NCI-H748 (cell line): Measurements from ENCODE around the gene MYOF.
"Not testable (repeated sequence)": the region's sequence is repeated elsewhere in the genome, so short reads cannot be mapped to it uniquely, and the experiment has no call there.

Source experiments
- DNase-seq: peaks from one replicate; lab custom pipeline; 2025; ENCODE audit not compliant: unreplicated experiment; lab: John Stamatoyannopoulos, UW

Gene MYOF

DNA sequence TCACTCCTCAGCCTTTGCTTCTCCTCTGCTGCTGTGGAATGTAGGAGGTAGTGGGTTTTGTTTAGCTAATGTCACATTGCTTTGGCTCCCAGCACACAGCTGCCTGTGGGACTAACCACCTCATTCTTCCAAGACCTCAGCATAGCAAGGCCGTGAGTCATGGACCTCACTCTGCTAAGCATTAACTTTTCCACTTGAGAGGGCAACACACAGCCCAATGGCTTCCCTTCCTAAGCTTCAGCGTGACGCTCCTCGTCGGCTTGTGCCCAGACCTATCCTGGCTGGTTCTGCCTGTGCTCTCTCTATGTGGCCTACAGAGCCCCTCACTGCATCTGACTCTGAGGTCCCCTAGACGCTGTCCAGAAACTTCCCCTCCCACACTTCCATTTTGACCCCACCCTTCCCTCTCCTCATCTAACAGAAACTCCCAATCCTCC lies 23.3 kb downstream of the MYOF start:
- DNase-seq = no peak

DNA sequence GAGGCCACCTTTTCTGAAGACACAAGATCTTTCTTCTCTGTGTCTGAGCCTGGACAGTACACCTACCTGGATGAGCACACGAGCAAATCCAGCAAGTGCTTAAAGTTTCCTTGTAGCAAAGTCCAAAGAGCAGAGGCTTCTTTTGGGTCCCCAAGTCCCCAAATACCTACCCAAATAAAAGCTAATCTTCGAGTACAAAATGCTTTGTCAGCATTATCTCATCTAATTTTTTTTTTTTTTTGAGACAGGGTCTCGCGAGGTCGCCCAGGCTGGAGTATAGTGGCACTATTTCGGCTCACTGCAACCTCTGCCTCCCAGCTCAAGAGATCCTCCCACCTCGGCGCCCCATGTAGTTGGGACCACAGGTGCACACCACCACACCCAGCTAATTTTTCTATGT lies 24.6 kb downstream of the MYOF start:
- DNase-seq = no peak

DNA sequence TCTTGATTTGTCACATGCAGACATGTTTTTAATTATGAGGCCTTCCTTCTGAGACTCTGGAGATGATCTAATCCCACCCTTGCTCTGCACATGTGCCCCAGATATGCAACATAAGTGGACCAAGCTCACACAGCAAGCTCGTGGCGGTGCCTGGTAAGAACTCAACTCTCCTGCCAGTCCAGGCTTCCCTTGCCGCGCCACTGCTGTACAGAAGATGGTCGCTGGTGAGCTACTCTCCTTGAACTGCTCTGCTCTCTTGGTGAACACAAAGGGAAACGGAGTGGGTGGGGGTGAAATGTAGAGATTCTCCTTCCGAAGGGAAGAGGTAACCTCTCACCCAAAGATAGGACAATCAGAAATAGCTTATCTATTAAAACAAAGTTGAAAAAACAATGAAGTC lies 25.7 kb downstream of the MYOF start:
- no peak for DNase-seq

DNA sequence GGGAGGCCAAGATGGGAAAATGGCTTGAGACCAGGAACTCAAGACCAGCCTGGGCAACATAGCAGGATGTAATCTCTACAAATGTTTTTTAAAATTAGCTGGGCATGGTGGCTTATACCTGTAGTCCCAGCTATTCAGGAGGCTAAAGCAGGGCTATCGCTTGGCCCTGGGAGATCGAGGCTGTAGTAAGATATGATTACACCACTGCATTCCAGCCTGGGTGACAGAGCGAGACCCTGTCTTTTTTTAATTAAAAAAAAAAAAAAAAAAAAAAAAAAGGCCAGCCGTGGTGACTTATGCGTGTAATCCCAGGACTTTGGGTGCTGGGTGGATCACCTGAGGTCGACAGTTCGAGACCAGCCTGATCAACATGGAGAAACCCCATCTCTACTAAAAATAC lies 27.4 kb downstream of the MYOF start:
- no peak for DNase-seq

DNA sequence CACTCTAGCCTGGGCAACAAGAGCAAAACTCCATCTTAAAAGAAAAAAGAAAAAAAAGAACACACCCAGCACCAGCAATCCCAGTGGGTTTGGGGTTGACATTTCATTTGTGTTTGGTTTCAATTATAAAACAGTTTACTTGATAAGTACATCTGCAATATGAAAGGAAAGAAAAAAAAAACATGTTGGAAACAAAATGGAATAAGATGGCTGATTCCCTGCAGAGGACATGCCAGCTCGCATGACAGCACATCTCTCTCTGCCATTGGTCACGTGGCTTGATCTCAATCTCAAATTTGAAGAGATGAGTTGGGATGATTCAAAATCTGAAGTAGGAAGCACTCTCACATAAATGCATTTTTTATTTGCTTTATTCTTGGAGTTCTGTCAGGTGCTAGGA lies 28.0 kb downstream of the MYOF start:
- DNase-seq = no peak

DNA sequence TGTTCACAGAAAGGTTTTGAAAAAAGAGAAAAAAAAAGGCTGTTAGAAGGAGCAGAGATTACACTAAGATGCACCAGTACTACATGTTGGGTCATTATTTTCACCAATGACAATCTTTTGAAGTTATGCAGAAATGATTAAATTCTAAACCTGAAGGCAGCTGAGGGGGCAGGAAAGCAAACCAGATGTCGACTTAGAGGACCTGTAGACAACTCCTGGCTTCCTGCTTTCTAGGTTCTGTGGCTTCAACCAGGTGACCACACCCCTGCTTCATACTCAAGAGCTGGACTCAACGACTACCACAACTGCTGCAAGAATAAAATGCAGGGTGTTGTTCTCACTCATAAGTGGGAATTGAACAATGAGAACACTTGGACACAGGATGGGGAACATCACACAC lies 30.0 kb downstream of the MYOF start:
- no peak for DNase-seq

DNA sequence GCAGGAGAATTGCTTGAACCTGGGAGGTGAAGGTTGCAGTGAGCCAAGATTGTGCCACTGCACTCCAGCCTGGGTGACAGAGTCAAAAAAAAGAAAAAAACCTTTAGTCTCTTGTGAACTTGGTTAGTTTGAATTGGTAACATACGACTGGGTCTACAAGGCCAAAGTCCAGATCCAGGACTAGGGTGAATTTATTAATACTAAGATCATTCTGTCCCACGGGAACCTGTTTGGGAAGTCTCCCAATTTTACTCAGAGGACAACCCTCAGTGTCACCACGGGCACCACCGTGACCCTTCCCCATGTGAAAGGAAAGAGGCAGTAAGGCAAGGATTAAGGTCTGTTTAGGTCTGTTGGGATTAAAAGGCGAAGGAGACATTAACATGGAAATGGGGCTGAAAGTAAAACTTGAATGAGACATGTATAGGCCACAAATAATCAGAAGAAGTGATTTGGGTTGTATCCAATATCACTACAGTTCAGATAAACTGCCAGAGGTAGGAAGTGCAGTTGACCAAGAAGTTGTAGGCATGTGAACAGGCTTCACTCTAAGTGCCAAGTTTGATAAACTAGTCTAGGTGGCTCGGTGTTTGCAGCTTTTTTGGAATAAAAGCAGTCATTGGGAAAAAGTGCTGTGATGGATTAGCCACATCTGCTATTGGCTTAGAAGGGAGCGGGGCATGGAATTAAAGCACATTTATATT lies 30.7 kb downstream of the MYOF start:
- no peak for DNase-seq

DNA sequence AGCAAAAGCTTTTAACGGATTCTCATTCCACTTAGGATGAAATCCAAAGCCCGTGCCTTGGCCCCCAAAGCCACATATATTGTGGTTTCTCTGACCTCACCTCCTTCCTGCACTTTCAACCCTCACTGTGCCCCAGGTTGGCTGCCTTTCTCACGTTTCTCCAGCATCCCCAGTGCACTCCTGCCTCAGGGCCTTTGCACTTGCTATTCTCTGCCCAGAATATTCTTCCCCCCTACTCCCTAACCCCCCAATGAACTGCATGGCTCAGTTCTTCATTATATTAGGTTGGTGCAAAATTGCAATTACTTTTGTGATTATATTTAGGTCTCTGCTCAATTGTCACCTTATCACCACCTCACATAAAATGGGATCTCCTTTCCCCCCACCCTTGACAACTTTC lies 34.2 kb downstream of the MYOF start:
- no peak for DNase-seq

DNA sequence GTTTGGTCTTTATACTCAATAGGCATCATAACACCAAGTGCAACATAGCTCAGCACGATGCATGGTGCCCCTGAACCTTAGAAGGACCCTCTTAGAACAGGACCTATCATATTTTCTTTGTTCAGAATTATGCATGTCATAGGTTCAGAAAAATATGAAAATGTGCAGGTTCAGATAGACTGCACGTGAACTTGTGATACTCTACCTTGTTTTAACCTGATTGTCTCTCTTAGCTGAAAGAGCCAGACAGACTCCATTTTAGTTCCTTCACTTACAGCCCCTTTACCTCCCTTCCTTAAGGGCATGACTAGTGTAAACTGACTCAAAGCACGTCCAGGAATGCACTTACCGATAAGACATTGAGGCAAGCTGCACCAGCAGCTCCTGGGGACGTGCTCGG lies 35.1 kb downstream of the MYOF start:
- no peak for DNase-seq

DNA sequence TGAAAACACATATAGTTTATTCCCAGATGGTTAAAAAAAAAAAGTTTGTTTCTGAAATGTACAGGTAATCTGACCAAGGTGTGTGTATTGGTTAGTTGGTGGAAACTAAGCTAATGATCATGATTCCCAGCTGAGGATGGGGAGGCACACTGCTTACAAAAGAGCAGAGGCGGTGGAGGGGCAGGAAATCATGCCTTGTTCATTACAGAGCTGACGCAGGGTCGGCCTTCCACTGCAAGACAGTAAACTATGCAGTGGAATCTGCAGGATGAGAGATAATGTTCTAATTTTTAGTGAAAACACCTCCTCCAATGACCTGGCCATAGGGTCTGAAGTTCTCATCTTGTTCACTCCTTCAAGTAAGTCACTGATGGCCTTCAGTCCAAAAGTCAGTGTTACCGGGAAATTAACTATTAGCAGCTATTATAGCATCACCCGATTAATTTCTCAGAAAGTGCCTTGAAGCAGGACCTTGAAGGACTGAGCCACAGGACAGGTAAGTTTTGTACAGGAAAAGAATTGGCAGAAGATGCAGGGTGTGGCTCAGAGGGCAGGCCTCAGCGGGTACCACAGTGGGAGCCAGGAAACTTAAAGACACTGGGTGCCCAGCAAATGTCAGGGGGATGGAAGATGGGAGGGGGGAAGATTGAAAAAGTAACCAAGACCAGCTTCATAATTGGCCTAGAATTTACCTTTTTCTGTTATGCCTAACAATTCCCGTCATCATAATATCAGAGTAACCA lies 36.0 kb downstream of the MYOF start:
- DNase-seq = no peak

DNA sequence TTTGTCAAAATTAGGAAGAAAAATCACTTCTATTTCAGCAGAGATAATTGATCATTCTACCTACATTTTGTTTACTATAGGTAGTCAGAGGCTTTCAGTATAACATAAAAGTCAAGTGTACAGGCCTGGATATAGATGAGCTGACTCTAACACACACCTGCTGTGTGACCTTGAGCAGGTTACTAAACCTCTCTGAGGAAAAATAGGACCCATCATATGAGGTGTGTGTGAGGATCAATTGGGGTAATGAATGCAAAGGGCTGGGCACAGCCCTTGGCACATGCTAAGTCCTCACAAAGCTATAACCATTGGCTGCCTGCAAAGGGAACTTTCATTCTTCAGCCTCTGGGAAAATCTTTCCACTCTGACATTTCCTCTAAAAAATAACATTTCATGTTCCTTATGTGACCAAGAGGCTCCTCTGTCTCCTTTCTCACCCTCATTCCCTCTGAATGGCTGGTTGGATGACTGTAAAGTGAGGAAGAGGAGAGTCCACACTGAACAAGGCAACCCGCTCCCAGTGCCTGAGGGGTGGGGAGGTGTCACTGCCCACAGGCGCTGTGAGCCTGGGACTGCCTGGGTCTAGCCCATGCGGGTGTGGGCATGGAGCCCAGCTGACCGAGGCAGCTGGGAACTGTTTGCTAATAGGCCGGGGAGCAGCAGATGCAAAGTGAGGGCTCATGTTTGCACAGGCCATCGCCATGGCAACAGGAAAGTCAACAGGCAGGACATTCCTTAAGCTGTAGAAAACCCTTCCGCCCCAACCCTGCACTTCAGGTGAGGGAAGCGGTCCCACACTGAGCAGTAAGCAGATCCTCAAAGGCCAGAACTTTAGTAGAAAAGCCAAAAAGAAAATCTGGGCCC lies 36.8 kb downstream of the MYOF start:
- peak; percentile 96 for DNase-seq

DNA sequence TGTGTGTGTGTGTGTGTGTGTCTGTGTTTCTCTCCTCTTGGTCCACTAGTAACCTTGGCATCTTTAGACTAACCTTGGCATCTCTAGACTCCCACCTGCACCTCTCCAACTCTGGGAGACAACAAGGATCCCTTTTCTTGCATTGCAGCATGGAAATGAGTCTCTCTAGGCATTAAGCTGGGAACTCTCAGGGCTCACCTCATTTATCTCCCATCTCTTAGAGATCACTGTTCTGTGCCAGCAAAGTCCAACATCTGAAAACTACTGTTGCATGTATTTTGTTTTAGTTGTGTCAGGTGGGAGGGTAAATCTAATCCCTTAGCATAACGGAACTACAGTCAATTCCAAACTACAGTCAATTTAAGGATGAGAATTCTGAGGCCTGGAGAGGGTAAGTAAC lies 38.7 kb downstream of the MYOF start:
- DNase-seq = no peak

DNA sequence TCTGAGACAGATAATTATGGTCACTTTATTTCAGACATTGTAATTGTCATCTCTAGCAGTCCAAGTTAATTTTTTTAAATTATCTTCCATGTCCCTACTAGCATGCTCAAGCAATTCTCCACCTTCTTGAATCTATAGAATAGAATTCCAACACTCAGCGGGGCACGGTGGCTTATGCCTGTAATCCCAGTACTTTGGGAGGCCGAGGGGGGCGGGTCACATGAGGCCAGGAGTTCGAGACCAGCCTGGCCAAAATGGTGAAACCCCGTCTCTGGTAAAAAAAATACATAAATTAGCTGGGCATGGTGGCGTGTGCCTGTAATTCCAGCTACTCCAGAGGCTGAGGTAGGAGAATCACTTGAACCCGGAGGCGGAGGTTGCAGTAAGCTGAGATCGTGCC lies 39.4 kb downstream of the MYOF start:
- DNase-seq = not testable (repeated sequence)

DNA sequence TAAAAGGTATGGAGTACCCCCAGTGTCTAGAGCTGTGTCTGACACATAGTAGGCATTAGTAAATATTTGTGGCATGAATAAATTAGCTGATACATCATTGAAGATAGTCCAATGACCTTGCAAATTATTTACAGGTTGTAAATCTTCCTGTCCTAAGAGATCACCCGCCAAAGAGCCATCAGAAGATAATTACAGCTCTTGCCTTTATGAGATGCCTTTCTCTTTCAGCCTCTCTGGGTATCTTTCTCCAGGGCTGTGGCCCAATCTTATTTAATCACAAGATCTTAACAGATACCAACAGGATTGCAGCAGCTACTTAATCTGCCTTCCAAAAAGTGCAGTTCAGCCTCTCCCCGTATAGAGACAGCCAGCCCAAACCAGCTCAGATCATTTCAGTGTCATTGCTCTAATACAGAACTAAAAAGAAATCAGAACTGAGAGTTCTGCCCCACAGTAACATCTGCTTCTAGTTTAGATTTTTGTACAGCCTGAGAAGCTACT lies 41.5 kb downstream of the MYOF start:
- DNase-seq = peak; percentile 16

DNA sequence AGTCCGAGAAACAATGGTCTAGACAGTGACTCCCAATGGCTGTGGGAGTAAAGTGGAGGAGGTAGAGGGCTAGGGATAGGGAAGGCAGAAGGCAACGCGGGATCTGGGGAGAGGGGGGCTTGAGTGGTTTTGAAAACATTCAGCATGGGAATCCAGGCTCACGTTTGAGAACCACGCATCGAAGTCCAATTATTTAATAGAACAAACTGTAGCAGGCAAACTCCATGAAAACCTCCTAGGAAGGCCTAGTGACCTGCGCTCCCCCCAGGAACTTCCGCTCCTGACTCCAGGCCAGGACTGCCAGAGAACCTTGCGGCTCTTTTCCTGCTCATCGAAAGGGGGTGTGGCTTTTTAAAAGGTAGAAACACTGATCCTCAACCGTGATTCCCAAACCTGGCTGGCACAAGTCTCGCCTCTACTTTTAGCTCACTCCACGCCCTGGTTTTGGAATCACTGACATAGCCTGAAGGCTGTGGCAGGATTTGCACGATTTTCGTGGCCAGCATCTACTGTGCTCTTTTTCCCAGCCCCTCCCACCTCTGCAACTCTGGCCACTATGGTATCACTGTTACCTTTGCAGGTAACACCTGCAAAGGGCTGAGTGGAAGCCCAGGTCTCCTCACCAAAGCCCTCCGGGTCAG lies 43.4 kb downstream of the MYOF start:
- DNase-seq = no peak

DNA sequence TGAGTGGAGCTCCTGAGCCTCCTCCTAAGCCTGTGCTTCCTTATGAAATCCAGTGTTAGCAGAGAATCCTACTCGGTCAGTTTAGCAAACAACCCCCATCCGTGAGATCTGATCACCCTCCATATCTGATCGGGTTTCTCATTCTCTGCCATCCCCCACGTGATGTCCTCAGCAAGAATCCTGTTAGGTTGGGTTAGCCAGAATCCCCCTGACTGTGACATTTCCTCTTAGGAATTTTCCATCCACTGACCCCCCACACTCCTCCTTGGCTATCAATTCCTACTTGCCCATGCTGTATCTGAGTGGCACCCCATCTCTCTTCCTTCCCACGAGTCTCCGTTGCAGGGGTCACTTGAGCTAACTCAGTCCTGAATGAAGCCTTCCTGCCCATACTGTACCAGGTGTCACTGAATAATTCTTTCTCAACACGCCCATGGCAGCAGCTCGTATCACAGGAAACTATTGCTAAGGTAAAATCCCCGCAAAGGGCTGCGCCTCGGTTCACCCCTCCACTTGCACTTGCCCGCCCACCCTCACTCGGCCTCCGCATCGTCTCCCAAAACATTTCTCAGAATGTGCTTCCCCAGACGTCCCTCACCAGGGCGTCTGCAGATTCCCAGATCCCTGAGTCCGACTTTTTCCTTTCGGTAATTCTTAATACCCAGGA lies 44.1 kb downstream of the MYOF start:
- DNase-seq = no peak

DNA sequence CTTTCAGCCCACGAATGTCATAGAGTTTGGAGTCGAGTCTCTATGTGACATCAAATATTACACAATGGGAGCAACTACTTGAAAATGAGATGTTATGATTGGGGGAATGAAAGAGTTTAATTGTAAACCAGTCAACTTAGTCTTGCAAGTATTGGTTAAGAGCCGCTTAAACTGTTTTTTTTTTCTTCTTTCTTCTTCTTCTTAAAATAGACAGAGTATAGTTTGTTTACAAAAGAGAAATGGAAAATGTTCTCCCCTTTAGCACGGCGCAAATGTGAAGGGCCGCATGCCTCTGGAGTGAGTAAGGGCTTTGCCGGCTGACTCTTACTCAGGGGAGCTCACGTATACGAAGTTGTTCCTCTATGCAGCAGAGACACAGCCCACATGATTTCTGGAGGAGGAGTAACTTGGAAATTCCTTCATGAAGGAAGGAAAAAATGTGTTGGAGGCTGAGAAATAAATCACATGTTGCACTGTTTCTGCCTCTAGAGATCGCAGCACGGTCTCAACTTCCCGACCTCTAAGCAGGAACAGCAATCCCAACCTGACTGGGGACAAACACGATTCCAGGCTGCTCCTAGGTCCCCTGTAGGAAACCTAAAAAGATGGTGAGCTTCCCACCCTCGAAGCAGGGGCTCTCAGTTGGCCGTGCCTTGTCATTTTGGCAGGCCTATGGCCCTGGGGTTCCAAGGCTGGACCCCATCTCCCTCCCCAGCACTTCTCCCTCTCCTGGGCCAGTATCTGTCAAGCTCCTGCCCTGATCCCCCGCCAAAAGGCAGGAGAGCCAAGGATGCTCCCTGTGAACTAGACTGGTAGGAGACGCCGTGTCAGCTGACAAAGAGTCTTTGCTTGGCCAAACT lies 44.8 kb downstream of the MYOF start:
- DNase-seq = no peak

DNA sequence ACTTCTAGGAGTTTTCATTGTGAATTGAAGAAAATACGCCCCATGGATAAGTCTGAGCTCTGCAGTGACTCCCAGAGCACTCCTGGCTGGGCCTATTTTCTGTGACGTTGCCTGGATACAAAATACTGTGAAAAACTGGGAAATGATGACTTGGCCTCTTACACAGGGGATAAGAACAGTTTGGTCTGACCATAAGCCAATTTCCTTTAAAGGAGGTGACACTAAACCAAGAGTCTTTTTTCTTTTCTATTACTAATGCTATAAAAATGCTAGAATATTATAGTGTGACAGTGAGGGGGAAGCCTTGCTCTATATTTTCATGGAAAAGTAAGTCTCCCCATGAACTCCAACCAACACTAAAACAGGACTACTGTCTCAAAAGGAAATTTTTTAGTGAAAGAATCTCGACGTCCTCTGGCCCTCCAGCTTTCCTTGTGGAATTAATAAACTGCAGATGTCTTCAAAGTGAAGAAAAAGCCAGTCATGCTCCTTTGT lies 45.5 kb downstream of the MYOF start:
- no peak for DNase-seq

DNA sequence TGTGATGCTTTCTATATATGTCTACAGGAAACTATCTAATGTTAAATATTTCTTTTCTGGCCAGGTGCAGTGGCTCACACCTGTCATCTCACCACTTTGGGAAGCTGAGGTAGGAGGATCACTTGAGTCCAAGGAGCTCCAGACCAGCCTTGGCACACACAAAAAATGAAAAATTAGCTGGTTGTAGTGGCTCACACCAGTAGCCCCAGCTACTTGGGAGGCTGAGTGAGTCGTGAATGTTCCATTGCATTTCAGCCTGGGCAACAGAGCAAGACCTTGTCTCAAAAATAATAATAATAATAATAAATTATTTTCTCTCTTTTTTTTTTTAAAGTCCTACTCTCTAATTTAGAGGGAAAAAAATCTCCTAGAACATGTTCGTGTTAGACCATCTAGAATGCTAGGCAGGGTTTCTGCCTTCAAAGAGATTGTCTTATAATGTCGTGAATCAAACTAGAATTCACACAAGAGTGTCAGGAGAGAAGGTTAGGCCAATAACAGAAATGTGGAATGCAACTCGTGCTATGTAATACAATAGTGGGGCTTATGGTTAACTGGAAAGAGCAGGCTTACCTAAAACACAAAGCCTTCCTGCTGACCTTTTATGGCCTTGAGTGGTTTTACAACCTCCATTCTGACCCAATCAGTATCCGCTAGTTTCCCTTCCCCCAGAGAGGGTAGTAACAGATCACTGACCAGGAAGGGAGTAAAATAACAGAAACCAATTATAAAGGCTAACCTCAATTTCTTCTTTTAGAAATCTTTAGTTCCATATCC lies 46.3 kb downstream of the MYOF start:
- no peak for DNase-seq
